ENCODE measurements around the gene GNG14. TPM values are rescaled to one million over a fixed set of nuclear protein-coding genes. Genes with fewer than 3 reads are reported as not detected.
A peak's percentile ranks its signal among the peaks of the same experiment; 100 is the strongest.

The GNG14 gene
- total RNA-seq, 1 donor from 2014 or later: not detected

DNA sequence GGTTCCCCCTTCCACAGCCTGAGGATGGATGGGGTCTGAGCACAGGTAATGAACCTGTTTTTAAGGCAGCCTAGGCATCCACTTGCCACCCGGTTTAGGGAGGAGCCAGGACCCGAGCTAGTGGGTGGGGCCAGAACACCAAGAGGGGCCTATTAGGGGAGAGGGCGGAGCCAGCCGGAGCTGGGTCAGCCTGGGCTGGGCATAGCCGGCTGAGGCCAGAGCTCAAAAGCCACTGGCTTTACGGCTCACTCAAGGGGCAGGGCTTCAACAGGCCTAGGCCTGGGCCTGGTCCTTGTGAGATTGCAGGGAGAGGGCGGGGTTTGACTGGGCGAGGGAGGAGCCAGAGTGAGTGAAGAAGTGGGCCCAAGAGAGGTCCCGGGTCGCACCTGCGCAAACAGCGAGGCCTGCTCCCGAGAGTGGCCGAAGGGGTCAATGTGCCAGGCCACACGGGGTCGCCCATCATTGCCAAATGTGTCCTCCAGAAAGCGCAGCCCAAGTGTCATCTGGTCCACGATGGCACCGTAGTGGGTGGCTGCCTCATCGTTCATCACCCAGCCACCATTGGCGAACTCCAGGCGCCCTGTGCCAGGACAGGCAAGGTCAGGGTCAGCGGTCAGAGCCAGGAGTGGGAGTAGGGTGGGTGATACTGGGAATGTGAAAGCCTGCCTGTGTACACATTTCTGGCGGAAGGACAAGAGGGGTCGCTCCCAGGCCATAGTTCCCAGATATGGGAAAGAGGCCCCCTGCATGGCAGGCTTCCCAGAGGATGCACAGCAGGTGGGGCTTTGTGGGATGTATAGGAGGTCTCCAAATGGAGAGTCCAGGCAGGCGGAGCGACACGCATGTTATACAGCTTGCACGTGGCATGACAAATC lies 23.2 kb upstream of the GNG14 start:
- Mint-ChIP-seq H3K4me1 (ENCODE audit: low read depth) (peaks cover 31% of the 10 kb centered on the region), H3K27me3 (ENCODE audit: low read depth) (no peaks in the 10 kb centered on the region), H3K9me3 (ENCODE audit: low read depth) (no peaks in the 10 kb centered on the region), H3K4me3 (ENCODE audit: unreplicated experiment) (no peak overlapping the region), H3K36me3 (ENCODE audit: low read depth) (peaks cover 14% of the 10 kb centered on the region), H3K27ac (ENCODE audit: unreplicated experiment) (no peak overlapping the region)
- DNase-seq (ENCODE audit: low spot score): no peak
- TF ChIP-seq, protein P1, sequence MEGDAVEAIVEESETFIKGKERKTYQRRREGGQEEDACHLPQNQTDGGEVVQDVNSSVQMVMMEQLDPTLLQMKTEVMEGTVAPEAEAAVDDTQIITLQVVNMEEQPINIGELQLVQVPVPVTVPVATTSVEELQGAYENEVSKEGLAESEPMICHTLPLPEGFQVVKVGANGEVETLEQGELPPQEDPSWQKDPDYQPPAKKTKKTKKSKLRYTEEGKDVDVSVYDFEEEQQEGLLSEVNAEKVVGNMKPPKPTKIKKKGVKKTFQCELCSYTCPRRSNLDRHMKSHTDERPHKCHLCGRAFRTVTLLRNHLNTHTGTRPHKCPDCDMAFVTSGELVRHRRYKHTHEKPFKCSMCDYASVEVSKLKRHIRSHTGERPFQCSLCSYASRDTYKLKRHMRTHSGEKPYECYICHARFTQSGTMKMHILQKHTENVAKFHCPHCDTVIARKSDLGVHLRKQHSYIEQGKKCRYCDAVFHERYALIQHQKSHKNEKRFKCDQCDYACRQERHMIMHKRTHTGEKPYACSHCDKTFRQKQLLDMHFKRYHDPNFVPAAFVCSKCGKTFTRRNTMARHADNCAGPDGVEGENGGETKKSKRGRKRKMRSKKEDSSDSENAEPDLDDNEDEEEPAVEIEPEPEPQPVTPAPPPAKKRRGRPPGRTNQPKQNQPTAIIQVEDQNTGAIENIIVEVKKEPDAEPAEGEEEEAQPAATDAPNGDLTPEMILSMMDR (IDR thresholded peaks at IDR 0.05): no peak

DNA sequence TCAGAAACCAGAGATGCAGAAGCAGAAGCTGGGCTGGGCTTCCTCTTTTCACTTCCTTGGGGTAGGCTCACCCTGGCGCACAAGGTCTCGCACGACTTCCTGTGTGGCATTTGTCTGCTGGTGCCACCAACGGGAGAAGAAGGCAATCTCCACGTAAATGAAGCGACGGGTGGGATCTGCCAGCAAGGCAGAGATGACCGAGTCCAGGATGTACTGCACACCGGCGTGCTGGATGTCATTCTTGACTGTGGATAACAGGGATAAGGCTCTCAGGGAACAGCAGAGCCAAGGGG lies 22.6 kb upstream of the GNG14 start:
- no peak overlapping the region for H3K4me3 Mint-ChIP-seq (ENCODE audit: unreplicated experiment)
- TF ChIP-seq, protein P1 (IDR thresholded peaks at IDR 0.05): no peak
- H3K36me3 Mint-ChIP-seq (ENCODE audit: low read depth): peaks cover 10% of the 10 kb centered on the region
- no peaks in the 10 kb centered on the region for H3K27me3 Mint-ChIP-seq (ENCODE audit: low read depth)
- H3K9me3 Mint-ChIP-seq (ENCODE audit: low read depth): no peaks in the 10 kb centered on the region
- no peak for DNase-seq (ENCODE audit: low spot score)
- peaks cover 35% of the 10 kb centered on the region for H3K4me1 Mint-ChIP-seq (ENCODE audit: low read depth)
- H3K27ac Mint-ChIP-seq (ENCODE audit: unreplicated experiment): no peak overlapping the region

- Mint-ChIP-seq H3K27ac (ENCODE audit: unreplicated experiment) (peak overlapping the region; percentile 52), H3K4me3 (ENCODE audit: unreplicated experiment) (peak overlapping the region; percentile 90), H3K36me3 (ENCODE audit: low read depth) (peaks cover 7% of the 10 kb centered on the region), H3K9me3 (ENCODE audit: low read depth) (no peaks in the 10 kb centered on the region), H3K27me3 (ENCODE audit: low read depth) (no peaks in the 10 kb centered on the region), H3K4me1 (ENCODE audit: low read depth) (peaks cover 40% of the 10 kb centered on the region)
- no peak for DNase-seq (ENCODE audit: low spot score)
- TF ChIP-seq, protein P1 (IDR thresholded peaks at IDR 0.05): no peak
Observed at GRCh38 chr19:12665671-12666264, 22.0 kb upstream of the GNG14 start.

- Mint-ChIP-seq H3K27me3 (ENCODE audit: low read depth) (no peaks in the 10 kb centered on the region), H3K4me3 (ENCODE audit: unreplicated experiment) (peak within 1 kb of the TSS; percentile 90), H3K36me3 (ENCODE audit: low read depth) (peaks cover 3% of the 10 kb centered on the region), H3K27ac (ENCODE audit: unreplicated experiment) (peak within 1 kb of the TSS; percentile 52), H3K9me3 (ENCODE audit: low read depth) (no peaks in the 10 kb centered on the region), H3K4me1 (ENCODE audit: low read depth) (peaks cover 41% of the 10 kb centered on the region)
- TF ChIP-seq, protein P1 (IDR thresholded peaks at IDR 0.05): peak; percentile 29
- no peak for DNase-seq (ENCODE audit: low spot score)
Observed at GRCh38 chr19:12666265-12667048, 21.3 kb upstream of the GNG14 start, which contains the start of the genes MAN2B1 and WDR83. Gene MAN2B1 (minus strand): TSS chr19:12666742. CDS start chr19:12666701, 41 bp downstream. Gene WDR83 (plus strand): TSS chr19:12666807. CDS start chr19:12669791, 2,984 bp downstream.

- DNase-seq (ENCODE audit: low spot score): no peak
- H3K4me3 Mint-ChIP-seq (ENCODE audit: unreplicated experiment): peak overlapping the region; percentile 93
- H3K27me3 Mint-ChIP-seq (ENCODE audit: low read depth): no peaks in the 10 kb centered on the region
- peaks cover 45% of the 10 kb centered on the region for H3K4me1 Mint-ChIP-seq (ENCODE audit: low read depth)
- peak overlapping the region; percentile 36 for H3K27ac Mint-ChIP-seq (ENCODE audit: unreplicated experiment)
- H3K9me3 Mint-ChIP-seq (ENCODE audit: low read depth): no peaks in the 10 kb centered on the region
- TF ChIP-seq, protein P1 (IDR thresholded peaks at IDR 0.05): no peak
- H3K36me3 Mint-ChIP-seq (ENCODE audit: low read depth): peaks cover 6% of the 10 kb centered on the region
Observed at GRCh38 chr19:12667731-12668302, 20.0 kb upstream of the GNG14 start.

Measured in chondrocyte (in vitro differentiated cells).